Activated naive CD4-positive, alpha-beta T cell treated with anti-CD3 and anti-CD28 coated beads, Interleukin-2, amount 50 U/mL, for 16 hours (primary cell): ENCODE measurements around the gene MYH7B.

Experiments used
- DNase-seq: peaks from one replicate; pipeline ENCODE4 v3.0.0-alpha.2; 2020

Gene MYH7B

DNA sequence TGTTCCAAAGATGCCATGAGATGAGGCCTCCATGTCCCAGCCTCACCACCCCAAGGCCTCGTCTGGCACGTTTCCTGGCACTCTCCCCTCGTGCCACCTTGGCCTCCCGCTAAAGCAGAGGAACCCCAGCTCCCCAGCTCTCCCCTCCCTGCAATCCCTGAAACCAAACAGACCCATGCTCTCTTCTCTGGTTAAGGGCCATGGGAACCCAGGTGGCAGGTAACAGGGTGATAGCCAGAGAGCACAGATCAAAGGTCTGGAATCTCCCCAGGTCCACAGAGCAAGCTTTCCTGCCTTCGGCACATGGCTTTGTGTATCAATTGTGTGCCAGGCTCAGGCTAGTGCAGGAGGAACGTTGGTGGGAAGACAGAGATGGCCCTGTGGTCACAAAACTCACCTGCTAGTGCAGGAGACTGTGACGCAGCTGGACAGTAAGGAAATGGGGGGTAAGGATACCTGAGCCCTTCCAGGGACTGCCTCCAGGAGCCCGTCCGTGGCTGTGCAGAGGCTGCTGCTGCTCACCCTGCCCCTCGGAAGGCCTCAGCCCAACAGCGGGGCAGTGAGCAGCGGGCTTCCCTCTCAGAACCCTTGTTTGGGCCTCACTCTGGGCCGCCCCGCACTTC is 39.0 kb downstream of the MYH7B start:
- DNase-seq: no peak

DNA sequence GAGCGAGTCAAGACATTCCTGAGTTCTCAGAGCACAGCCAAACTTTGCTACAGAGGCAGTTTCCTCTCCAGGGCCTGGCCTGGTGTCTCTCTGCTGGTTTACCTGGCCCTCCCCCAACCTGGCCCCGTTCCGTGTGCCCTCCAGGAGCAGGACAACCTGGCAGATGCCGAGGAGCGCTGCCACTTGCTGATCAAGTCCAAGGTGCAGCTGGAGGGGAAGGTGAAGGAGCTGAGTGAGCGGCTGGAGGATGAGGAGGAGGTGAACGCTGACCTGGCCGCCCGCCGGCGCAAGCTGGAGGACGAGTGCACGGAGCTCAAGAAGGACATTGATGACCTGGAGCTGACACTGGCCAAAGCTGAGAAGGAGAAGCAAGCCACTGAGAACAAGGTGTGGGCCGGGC is 39.5 kb downstream of the MYH7B start:
- no peak for DNase-seq

DNA sequence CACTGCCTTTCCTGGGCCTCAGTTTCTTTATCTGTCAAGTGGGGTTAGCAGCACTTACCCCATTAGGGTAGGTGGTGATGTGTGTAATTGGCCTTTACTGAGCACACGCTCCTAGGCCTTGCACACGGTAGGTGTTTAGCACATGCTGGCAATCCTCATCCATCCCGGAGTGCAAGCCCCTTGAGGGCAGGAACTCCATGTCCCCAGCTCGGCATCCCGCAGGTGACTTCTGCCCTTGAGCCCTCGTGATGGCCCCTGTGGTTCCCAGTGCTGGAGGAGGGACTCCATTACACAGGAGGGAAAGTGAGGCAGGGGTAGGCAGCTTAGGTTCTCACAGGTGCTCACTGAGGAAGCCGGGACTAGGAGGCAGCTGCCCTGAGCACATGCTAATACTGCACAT is 40.0 kb downstream of the MYH7B start:
- no peak for DNase-seq

DNA sequence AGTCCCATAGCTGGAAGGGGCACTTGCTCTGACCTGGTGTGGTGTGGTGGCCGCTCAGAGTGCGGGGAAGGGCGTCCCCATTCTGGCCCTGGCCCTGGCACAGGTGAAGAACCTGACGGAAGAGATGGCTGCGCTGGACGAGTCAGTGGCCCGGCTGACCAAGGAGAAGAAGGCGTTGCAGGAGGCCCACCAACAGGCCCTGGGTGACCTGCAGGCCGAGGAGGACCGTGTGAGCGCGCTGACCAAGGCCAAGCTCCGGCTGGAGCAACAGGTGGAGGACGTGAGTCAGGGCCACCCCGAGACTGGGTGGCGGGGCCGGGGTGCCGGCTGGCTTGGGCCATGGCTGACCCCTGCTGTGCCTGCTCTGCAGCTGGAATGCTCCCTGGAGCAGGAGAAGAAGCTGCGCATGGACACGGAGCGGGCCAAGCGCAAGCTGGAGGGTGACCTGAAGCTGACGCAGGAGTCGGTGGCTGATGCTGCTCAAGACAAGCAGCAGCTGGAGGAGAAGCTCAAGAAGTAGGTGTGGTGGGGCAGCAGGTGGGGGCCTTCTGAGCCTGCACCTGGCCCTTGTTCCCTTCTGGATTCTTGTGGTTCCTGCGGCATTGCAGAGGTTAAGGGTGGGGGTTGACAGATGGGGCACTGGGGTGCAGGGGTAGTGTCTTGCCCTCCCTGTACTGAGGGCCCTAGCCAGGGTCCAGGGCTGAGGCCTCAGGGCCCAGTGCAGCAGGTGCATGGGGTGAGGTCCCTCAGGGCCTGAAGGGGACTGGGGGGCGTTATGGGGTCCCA is 40.8 kb downstream of the MYH7B start:
- no peak for DNase-seq

DNA sequence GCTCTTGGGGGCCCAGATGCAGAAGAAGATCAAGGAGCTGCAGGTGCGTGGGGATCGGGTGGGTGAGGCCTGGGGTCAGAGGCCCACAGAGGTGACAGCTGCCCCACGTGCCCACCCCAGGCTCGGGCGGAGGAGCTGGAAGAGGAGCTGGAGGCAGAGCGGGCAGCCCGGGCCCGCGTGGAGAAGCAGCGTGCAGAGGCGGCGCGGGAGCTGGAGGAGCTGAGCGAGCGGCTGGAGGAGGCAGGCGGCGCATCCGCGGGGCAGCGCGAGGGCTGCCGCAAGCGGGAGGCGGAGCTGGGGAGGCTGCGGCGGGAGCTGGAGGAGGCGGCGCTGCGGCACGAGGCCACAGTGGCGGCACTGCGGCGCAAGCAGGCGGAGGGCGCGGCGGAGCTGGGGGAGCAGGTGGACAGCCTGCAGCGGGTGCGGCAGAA is 41.5 kb downstream of the MYH7B start:
- no peak for DNase-seq

DNA sequence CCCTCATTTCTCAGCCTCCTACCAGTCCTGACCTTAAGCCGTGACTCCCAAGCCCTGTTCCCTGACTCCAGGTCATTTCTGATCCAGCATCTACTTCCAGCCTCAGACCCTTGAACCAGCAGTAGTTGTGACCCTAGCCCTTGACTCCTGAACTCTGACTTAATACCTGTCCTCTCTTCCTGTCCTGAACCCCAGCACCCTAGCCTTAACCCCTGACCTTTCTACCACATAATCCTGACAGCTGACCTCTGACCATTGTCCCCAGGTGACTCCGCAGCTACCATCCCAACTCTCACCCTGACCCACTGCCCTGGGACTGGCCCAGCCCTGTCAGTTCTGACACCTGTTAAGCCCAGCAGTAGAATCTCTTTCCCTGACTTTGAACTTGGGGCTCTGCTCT is 42.1 kb downstream of the MYH7B start:
- DNase-seq: no peak

DNA sequence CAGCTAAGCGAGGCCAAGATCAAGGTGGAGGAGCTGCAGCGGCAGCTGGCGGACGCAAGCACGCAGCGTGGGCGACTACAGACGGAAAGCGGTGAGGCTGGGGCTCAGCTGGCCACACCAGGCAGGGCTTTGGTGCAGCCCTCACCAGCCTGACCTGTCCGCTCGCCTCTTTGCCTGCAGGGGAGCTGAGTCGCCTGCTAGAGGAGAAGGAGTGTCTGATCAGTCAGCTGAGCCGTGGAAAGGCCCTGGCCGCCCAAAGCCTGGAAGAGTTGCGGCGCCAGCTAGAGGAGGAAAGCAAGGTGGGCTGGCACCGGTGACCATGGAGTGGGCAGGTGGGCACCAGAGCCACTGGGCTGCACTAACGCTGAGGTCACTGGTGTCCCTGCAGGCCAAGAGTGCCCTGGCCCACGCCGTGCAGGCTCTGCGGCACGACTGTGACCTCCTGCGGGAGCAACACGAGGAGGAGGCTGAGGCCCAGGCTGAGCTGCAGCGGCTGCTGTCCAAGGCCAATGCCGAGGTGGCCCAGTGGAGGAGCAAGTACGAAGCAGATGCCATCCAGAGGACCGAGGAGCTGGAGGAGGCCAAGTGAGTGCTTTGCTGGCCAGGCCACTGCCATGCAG is 42.8 kb downstream of the MYH7B start:
- no peak for DNase-seq

DNA sequence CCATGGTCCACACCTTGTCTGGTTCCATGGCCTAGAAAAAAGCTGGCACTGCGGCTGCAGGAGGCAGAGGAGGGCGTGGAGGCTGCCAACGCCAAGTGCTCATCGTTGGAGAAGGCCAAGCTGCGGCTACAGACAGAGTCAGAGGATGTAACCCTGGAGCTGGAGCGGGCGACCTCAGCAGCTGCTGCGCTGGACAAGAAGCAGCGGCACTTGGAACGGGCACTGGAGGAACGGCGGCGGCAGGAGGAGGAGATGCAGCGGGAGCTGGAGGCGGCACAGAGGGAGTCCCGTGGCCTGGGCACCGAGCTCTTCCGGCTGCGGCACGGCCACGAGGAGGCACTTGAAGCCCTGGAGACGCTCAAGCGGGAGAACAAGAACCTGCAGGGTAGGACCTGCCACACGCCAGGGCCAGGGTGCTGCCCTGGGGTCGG is 43.4 kb downstream of the MYH7B start:
- DNase-seq: no peak

DNA sequence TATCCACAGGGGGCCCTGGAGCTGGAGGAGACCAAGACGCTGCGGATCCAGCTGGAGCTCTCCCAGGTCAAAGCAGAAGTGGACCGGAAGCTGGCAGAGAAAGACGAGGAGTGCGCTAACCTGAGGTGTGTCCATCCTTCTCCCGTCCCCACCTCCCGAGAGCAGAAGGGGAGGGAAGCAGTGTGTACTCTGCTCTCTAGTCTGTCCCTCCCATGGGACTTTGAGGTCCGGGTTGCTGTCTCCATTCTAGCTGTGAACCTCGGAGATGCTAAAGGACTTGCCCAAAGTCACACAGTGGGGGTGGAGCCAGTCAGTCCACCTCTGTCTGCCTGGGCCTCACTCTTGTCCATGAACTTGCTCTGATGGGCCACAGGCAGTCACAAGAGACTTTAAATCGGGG is 44.1 kb downstream of the MYH7B start:
- no peak for DNase-seq

DNA sequence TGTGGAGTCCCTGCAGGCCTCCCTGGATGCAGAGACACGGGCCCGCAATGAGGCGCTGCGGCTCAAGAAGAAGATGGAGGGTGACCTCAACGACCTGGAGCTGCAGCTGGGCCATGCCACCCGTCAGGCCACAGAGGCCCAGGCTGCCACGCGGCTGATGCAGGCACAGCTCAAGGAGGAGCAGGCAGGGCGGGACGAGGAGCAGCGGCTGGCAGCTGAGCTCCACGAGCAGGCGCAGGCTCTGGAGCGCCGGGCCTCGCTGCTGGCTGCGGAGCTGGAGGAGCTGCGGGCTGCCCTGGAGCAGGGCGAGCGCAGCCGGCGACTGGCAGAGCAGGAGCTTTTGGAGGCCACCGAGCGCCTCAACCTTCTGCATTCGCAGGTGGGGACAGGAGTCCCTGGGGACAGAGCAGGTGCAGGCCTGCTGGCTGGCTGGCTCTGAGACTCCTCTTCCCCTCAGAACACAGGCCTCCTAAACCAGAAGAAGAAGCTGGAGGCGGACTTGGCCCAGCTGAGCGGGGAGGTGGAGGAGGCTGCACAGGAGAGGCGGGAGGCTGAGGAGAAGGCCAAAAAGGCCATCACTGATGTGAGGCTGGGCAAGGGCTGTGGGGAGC is 44.7 kb downstream of the MYH7B start:
- DNase-seq: no peak

DNA sequence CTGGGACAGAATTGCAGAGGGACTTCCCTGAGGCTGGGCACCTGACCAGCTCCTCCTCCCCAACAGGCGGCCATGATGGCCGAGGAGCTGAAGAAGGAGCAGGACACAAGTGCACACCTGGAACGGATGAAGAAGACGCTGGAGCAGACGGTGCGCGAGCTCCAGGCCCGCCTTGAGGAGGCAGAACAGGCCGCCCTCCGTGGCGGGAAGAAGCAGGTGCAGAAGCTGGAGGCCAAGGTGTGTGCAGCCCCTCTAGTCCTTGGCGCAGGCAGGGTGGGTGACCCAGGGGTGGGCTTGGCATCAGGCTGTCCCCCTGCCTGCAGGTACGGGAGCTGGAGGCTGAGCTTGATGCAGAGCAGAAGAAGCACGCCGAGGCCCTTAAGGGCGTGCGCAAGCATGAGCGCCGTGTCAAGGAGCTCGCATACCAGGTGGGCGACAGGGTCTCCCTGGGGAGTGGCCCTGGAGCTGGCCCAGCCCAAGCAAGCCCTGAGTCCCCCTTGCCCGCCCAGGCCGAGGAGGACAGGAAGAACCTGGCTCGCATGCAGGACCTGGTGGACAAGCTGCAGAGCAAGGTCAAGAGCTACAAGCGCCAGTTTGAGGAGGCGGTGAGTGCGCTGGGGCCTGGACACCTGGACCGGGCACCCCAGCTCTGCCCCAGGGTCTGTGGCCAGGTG is 45.4 kb downstream of the MYH7B start:
- DNase-seq: no peak

DNA sequence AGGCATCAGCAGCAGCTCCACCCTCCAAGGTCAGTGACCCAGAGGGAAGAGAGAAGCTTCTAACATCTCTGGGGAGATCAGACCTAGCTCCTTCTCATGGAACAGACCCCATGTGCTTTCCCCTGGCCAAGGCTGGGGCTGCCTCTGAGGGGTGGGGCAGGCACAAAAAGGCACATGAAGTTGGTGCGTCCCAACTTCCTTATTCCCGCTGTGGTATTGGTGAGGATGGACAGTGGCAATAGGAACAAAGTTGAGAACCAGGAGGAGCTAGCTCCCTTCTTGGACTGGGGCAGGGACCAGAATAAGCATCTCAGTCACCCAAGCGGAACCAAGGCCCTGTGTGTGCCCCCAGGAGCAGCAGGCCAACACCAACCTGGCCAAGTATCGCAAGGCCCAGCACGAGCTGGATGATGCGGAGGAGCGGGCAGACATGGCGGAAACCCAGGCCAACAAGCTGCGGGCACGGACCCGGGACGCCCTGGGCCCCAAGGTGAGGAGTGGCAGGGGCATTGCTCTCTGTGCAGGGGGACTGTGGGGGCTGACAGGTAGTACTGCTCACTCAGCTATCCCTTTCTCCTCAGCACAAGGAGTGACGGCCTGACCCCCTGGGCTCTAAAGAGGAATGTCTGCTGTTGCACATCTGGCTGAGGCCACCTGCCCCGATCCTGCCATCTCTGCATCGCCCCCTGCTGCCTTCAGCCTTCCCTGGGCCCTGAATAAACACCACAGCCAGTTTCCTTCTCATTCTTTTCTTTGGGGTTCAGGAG is 46.1 kb downstream of the MYH7B start:
- DNase-seq: no peak

DNA sequence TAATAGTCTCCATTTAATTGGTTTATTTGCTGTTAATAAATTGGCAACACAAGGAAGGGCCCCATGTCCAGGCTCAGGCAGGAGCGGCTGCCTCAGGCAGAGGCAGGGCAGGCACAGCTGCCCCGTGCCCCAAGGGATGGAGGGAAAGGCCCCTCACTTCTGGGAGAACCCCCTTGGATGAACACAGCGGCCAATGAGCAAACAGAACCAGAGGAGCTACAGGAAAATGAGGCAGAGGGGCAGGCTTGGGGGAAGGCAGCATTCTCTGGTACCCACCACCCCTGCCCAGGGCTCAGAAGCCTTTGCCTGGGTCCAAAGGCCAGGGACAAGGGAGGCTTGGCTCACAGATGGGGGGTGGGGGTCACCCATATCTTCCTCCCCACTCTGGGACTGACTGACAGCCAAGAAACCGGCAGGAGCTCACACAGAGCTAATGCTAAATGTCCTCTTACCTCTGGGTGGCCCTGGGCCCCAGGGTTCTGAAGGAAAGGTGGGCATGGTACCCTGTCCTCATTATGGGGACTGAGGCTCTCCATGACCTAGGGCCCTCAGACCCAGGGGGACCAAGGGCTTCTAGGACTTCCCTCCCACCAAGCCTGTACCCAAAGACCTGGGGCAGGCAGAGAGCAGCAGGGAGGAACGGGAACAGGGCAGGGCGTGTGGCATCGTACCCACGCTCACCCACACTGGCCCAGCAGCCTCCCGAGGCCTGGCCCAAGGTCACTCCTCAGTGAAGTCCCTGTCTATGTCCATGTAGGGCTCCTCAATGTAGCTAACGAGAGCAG is 47.0 kb downstream of the MYH7B start:
- no peak for DNase-seq

DNA sequence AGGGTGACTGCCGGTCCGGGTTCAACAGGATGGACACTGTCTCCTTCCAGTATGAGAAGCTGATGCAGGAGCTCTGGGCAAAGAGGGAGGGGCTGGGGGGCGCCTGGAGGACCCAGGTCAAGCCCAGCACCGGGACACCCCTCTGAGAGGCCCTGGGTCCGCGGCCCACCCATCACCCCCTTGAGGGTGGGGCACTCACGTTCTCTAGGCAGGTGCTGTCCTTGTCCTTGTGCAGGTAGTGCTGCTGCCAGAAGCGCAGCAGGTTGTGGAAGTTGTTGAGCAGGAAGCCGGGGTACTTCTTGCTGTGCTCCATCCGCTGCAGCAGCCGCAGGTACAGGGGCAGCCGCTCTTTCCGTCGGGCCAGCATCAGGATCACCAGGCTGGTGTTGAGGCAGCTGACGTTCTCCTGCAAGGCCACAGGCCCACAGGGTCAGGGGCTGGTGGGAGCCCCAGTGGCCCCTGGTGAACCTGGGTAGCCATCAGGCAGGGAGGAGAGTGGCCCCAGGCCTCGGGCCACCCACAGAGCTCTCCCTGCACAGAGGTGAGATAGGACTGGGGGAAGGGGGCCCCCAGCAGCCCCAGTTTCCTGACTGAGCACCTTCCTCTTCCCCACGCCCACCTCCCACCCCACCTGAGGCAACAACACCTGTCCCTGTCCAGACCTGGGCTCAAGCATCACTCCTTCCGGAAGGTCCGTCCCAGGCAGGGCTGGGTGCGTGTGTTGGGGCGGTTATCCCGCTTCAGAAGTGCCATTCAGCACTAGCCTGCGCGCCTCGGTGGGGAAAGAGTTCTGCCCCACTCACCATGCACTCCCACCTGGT is 47.8 kb downstream of the MYH7B start:
- no peak for DNase-seq

DNA sequence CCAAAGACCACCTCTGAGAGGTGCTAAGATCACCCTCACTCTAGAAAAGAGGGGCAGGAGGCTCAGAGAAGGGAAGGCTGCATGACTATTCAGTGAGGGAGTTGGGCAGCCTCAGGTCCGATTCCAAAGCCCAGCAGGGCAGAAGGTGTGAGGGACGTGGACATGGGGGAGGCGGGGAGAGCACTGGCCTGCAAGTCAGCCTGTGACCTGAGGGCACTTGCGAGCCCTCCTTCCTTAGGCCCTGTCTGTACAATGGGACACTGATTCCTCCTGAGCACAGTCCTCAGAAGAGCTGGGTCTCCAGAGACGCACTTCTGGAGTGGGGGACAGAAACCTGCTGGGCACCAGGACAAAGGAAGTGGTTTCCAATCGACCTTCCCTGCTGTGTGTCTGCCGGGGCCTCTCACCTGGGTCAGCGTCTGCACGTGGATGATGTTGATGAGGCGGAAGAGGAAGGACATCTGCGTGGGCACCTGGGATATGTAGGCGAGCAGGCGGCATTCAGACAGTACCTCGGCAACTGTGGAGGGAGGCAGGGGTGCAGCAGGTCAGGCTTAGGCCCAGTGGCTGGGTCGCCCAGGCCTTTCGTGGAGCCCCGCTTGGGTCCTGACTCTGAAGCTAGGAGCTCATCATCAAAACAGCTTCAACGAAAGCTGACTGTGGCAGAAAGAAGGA is 48.5 kb downstream of the MYH7B start:
- DNase-seq: no peak

DNA sequence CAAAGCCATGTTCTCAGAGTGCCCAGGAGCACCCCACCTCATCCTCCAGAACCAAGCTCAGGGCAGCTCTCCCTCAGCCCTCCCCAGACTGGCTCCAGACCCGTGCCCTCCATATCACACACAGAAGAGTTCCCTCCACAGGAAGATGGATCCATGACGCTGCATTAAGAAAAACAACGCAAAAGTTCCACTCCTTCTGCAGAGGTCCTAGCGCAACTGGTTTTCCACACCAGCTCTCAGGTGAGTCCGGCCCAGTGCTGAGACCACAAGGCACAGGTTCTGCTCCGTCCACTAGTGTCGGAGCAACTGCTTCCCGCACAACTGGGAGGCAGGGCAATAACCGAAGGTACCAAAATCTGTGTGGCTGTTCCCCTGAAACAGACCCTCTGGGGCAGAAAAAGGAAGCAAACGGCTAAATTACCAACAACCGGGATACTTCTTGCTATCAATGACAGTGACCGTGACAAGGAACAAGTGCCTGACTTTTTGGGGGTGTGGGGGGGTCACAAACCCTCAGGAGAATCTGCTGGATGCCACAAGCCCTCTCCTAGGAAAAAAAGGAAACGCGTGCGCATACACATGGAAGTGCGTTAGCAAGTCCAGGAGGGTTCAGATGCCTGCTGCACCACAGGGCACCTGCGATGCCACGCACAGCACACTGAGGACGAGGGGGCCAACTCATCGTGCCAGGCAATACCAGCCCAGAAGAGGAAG is 49.2 kb downstream of the MYH7B start:
- DNase-seq: no peak
